Activated T-cell treated with anti-CD3 and anti-CD28 coated beads for 1 hour (primary cell): ENCODE data around the gene AIF1.
A peak's percentile ranks its signal among the peaks of the same experiment; 100 is the strongest.
"Not testable (repeated sequence)": the region's sequence is repeated elsewhere in the genome, so short reads cannot be mapped to it uniquely, and the experiment has no call there.

Experiments
- DNase-seq: peaks from one replicate; pipeline ENCODE4 v3.0.0-alpha.2; 2020; ENCODE audit warnings: low read depth

Gene AIF1

DNA sequence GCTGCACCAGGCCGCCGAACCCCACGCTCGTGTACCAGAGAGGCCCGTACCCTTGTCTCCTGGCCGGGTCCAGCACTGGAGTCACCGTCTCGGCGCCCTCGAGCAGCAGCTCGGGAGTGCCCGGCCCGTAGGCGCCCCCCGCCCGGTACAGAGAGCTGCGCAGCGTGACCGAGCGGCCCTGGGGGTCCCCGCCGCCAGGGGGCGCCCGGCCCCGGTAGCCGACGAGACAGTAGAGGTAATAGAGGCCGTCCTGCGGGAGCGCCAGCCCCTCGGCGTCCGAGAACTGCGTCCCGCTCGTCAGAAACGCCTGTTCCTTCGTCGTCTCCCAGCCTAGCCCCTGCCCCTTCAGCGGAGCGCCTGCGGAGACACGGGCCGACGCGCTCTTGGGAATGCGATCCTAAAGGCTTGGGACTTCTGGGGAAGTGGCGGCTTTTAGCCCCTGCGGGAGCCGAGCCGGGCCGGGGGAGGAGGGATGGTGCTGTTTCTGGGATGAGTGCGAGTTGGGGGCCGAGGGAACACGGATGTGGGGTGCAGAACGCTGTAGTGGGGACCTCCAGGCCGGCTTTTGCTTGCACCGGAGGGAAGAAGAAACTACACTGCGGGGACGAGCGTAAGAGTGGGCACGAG lies 34.1 kb upstream of the AIF1 start:
- DNase-seq, result peak; percentile 91

DNA sequence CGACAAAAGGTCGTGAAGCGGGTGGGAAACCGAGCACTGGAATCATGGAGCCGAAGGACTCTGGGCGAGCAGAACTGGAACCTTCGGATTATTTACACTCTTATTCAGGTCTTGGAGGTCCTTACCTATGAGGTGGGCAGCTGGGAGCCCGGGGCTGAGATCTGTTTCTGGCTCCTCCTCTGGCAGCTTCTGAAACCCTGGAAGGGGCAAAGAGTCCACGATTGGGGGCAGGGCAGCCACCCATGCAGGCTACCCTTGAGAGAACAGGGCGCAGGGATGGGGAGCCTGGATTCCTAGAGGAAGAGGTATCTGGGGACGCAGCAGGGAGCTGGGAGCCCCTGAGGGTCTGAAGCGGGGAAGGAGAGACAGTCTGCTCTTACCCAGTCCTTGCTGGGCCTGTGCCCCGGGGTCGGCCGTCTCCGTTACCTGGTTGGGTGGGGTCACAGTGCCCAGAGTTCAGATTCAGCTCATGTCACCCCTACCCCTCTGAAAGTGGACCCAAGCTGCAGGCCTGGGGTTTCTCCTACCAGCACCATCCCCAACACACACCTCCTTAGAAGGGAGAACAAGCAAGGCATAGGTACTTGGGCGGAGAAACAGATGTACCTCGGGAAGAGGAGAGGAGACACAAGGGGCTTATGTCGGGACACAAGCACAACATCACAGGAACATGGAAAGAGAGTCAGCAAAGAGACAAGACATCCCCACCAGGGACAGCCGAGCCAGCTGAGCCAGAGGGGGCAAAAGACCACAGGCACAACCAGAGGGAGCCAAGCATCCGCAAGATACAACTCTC lies 33.4 kb upstream of the AIF1 start:
- peak; percentile 25 for DNase-seq

- DNase-seq, result peak; percentile 58
These were observed 32.8 kb upstream of the AIF1 start, which contains the start of gene LTB for GRCh38 chr6:31582230-31582643. LTB (minus strand) TSS chr6:31582424; CDS start chr6:31582417, 7 bp downstream.

DNA sequence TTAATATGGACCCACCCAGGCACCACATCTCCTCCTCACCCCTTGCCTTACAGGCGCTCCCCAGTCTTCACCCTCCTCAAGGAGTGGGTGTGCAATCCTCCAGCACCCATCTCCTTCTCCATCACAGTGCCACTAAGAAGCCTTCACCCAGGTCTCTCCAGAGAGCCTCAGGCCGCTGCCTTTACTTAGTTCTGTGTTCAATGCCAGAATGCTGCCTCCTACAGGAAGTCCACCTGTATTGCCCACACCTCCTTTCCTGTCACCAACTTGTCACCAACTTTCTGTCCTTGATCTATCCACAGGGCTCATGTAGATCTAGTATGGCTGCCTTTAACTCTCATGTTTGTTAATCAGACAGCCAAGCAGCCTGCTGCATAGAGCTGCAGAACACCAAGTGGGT lies 29.5 kb upstream of the AIF1 start:
- DNase-seq, result no peak

- no peak for DNase-seq
These were observed 29.0 kb upstream of the AIF1 start, which contains the start of gene LST1 for GRCh38 chr6:31586008-31586407. LST1 (plus strand) TSS chr6:31586277; CDS start chr6:31587300, 1,023 bp downstream.

DNA sequence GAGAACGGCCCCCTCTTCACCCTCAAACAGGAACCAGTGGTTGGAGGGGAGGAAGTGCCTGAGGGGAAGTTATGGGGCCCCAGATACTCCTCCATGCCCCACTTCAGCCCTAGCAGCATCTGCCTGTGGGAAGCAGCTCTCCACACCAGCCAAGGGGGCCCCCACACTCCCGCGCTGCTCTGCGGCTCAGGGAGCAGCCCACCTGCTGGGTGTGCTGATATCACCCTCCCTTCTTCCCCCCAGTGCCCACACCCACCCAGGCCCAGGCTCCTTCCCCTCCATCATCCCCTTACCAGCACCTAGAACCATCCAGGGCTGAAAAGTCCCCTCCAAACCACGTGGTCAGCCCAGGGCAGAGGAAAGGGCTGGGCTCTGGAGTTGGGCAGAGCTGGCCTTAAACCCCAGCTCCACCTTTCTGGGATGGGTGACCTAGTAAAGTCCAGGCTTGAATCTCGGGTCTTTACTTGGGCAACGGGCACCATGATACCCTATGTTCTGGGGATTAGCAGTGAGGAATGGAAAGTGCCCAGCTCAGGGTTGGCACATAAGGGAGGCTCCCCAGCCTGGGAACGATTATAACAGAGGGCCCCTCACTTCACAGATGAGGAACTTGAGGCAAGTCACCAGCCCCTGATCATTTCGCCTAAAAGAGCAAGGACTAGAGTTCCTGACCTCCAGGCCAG lies 28.3 kb upstream of the AIF1 start:
- DNase-seq, result no peak

GRCh38 chr6:31587791-31588777 lies 26.9 kb upstream of the AIF1 start:
- DNase-seq, result no peak

- no peak for DNase-seq
These were observed 26.0 kb upstream of the AIF1 start for GRCh38 chr6:31588871-31589650.

DNA sequence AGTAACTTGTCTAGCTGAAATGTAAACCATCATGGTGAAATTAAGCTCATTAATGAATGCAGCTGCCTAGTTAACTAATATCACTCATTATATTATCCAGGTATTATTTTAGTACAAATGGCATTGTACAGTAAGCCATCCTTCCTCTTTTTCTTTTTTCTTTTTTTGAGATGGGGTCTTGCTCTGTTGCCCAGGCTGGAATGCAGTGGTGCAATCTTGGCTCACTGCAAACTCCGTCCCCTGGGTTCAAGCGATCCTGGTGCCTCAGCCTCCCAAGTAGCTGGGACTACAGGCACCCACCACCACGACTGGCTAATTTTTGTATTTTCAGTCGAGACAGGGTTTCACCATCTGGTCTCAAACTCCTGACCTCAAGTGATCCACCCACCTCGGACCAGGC lies 24.3 kb upstream of the AIF1 start:
- DNase-seq, result not testable (repeated sequence)

DNA sequence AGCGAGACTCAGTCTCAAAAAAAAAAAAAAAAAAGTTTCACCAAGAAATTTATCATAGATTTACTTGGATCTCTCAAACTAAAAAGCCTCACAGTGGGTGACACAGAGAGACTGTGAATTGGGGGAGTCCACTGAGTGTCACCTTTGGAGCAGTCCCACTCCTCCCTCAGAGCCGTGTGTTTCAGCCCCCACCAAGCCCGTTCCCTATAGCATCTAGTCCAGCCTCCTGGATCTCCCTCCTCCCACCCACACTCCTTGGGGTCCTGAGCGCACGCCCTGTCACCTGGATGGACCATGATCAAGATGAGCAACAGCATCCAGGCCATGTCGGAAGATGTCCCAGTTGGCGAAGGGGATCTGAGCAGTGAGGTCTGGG lies 22.6 kb upstream of the AIF1 start:
- no peak for DNase-seq

GRCh38 chr6:31597006-31597405 lies 18.0 kb upstream of the AIF1 start:
- DNase-seq, result no peak

DNA sequence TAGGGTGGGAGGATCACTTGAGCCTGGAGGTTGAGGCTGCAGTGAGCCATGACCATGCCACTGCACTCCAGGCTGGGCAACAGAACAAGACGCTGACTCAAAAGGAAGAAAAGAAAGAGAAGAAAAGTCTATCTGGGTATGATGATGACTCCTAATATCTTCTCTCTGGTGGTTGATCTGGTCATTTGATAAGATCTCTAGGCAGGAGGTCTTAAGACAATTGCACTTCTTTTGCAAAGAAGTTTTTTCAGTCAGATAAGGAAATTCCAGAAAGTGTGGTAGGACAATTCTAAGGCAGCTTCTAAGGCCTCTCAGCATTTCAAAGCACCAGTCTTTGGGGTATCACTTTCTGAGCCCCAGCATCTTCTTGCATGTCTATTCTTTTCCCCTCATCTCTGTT lies 7.7 kb upstream of the AIF1 start:
- DNase-seq, result no peak

DNA sequence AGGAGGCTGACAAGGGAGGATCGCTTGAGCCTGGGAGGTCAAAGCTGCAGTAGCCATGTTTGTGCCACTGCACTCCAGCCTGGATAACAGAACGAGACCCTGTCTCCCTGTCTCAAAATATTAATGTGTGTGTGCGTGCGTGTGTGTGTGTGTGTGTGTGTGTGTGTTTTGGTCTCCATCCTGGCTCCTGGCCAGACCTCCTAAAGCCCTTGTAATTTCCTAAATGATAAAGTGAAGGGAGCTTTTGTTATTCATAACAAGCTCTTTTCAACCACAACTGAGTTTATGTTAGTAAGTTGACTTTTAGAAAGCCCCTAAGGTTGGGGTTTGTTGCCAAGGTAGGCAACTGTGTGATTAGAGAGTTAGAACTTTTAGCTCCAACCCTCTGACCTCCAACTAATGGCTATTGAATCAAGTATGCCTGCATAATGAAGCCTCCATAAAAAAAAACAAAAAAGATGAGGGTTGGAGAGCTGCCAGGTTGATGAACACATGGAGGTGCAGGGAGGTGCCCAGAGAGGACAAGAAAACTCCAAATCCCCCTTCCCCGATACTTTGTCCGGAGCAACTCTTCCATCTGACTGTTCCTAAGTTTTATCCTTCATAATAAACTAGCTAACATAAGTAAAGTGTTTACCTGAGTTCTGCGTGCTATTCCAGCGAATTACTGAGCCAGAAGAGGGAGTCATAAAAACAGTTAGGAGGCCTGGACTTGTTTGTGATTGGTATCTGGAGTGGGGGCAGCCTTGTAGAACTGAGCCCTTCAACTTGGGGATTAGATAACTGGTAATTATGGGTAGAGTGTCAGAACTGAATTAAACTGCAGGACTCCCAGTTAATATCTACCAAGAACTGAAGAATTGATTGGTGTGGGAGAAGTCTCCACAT lies 5.3 kb upstream of the AIF1 start:
- no peak for DNase-seq

DNA sequence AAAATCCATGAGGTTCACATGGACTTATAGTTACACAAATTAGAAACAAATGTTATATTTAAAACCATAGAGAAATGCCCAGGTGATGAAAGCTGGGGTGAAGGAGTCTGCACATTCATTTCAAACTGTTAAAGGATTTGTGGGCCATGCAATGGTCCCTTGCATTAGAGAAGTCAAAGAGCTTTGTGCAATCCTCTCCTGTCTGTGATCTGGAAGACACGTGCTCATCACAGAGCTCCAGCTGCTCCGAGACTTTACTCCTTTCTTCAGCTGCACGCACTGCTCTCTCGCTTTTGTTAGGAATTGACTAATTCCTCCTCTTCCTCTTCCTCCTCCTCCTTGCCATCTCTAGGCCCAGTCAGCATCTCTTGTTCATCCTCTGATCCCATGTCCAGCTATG lies 4.1 kb upstream of the AIF1 start:
- no peak for DNase-seq

DNA sequence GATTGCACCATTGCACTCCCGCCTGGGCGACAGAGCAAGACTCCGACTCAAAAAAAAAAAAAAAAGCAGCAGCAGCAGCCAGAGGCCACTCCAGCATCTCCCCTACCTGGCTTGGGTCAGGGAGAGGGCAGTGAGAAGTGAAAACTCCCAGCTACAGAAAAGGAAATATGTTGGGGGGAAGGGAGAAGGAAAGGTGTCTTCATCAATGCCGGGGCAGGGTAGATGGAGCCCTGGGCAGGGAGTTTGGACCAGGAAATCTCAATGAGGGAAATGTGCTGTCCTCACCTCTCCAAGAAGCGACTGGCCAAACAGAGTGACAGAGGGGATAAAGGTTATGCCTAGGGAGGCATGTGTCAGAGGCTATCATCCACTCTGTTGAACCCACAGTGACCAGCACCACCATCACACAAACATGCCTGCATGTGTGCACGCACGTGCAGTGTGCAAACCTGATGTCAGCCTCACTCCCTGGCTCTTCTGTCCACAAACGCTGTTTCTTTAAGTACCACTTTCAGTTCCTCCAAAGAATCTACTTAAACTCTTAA lies 887 bp upstream of the AIF1 start:
- DNase-seq, result no peak

- DNase-seq, result peak; percentile 20
These were observed 714 bp downstream of the AIF1 start for GRCh38 chr6:31615748-31616147.

GRCh38 chr6:31617010-31617409 lies 2.0 kb downstream of the AIF1 start:
- no peak for DNase-seq

- peak; percentile 91 for DNase-seq
These were observed 5.0 kb downstream of the AIF1 start for GRCh38 chr6:31619805-31620585.
